Stomach (tissue), 9 donors: Measurements from ENCODE around the gene RAD23A. TPM values are rescaled to one million over a fixed set of nuclear protein-coding genes. Genes with fewer than 3 reads are reported as not detected.

ENCODE experiments used
- DNase-seq, 2 donors: peaks; one replicate each; pipeline versions ENCODE4 v3.0.0 to v3.0.0-alpha.2; 2013 to 2019
- H3K27ac ChIP-seq, 5 donors: fragments of 200-600 bp in 4 of 5; sonication (generic) in 4 of 5; one replicate each; pipeline ENCODE4 v1.5.1; 2013 to 2019; ENCODE audit warnings: mild to moderate bottlenecking in 1 of 5, moderate library complexity in 1 of 5
- H3K27me3 ChIP-seq, 3 donors: fragments of 200-600 bp; sonication (generic); one replicate each; pipeline ENCODE4 v1.5.1; 2017 to 2019; ENCODE audit warnings: mixed run types in 1 of 3
- H3K36me3 ChIP-seq, 4 donors: fragments of 200-600 bp; sonication (generic); 1 replicate in 3 of 4; 2 replicates in 1 of 4; pipeline ENCODE4 v1.5.1; 2016 to 2019
- H3K4me1 ChIP-seq, 4 donors: fragments of 200-600 bp; sonication (generic); one replicate each; pipeline ENCODE4 v1.5.1; 2016 to 2019
- H3K4me3 ChIP-seq, 4 donors: fragments of 200-600 bp; sonication (generic) in 3 of 4; one replicate each; pipeline ENCODE4 v1.5.1; 2016 to 2019; ENCODE audit warnings: mild to moderate bottlenecking in 1 of 4
- H3K9me3 ChIP-seq, 4 donors: fragments of 200-600 bp; sonication (generic); one replicate each; pipeline ENCODE4 v1.5.1; 2016 to 2019
- CTCF ChIP-seq, 7 experiments: fragments of 450-650 bp in 4 of 7; fragments of 200-600 bp in 3 of 7; sonication (generic) in 3 of 7; IDR thresholded peaks; one replicate each; pipeline ENCODE4 v1.5.1; 2016 to 2019; ENCODE audit warnings: antibody characterized with exemption in 7 of 7, control low read depth in 2 of 7, mild to moderate bottlenecking in 1 of 7
- EP300 ChIP-seq: sonication (generic); formaldehyde crosslinking; IDR thresholded peaks from one replicate; pipeline ENCODE4 v1.6.1; 2017; ENCODE audit warnings: antibody characterized with exemption
- POLR2A ChIP-seq, 4 donors: fragments of 450-650 bp; IDR thresholded peaks; one replicate each; pipeline ENCODE4 v1.6.1; 2016; ENCODE audit warnings: antibody characterized with exemption in 4 of 4, control low read depth in 2 of 4, mild to moderate bottlenecking in 1 of 4, moderate library complexity in 1 of 4
- POLR2AphosphoS5 ChIP-seq, 3 donors: sonication (generic); formaldehyde crosslinking; IDR thresholded peaks; one replicate each; pipeline ENCODE4 v1.6.1; 2016; ENCODE audit warnings: antibody characterized with exemption in 3 of 3
- WGBS, 5 donors: extraction: QIAGEN DNeasy Blood & Tissue Kit in 3 of 5; methylation state at CpG; one replicate each; pipeline versions ENCODE4 v1.1.5 to v1.1.7; 2013 to 2018; 5-methylcytosine and 5-hydroxymethylcytosine counted together
- intact Hi-C: fragments of 100-400 bp; cut with DNase I; formaldehyde crosslinking; loops from one replicate; pipeline ENCODE4 v1.15.1; 2023; ENCODE audit warnings: low total_unique reads
- polyA plus RNA-seq, 3 donors: library from polyadenylated mRNA; stranded (reverse); fragments of 200-250 nt; gene quantifications; one replicate each; pipeline ENCODE4 v1.2.3, GENCODE V29; 2013
- small RNA-seq, 4 donors: library from RNA; depleted of rRNA; stranded (forward); fragments of <200 nt; gene quantifications; one replicate each; pipeline ENCODE3, GENCODE V24; 2016
- total RNA-seq, 5 donors: library from RNA; depleted of rRNA; stranded (reverse); fragments of >200 nt; gene quantifications; one replicate each; pipeline versions ENCODE4 v1.1.0 to v1.2.3, GENCODE V29; 2014 to 2016
- donor health status: healthy with polysubstance abuse.
- donor health status: Bipolar disorder and iron deficiency.
- donor health status: healthy.

The RAD23A gene
- total and polyA plus RNA-seq, 8 donors, result 44.1 to 144 (median 104) TPM

- Histone ChIP-seq H3K4me1 (peaks cover 86 to 100% (median 99%) of the 10 kb centered on the region in 4 donors), H3K4me3 (peak overlapping the region; percentile 34 to 41 (median 40)), H3K9me3 (no peaks in the 10 kb centered on the region), H3K27me3 (no peaks in the 10 kb centered on the region), H3K36me3 (peaks cover 0 to 9% (median 8%) of the 10 kb centered on the region in 4 donors), H3K27ac (peak overlapping the region; percentile 90 to 94 (median 92))
- DNase-seq, result peak; percentile 73 to 92
- intact Hi-C loops, result no loop called here
- TF ChIP-seq CTCF (IDR thresholded peaks at IDR 0.05) (no peak), POLR2AphosphoS5 (IDR thresholded peaks at IDR 0.05) (peak in 1 of 3 donors; percentile 29)
- WGBS, 5 donors, result 17 to 36% (median 28%) methylated on average over 21 to 29 of the region's 29 CpGs
Observed at GRCh38 chr19:13002166-13002898, 56.7 kb downstream of the RAD23A start.

GRCh38 chr19:13003081-13003480 lies 57.4 kb downstream of the RAD23A start:
- Histone ChIP-seq H3K9me3 (no peaks in the 10 kb centered on the region), H3K27ac (peak overlapping the region; percentile 90 to 94 (median 92)), H3K36me3 (peaks cover 0 to 9% (median 8%) of the 10 kb centered on the region in 4 donors), H3K4me3 (peak overlapping the region in 3 of 4 donors; percentile 39 to 41 (median 40)), H3K27me3 (no peaks in the 10 kb centered on the region), H3K4me1 (peaks cover 87 to 100% (median 99%) of the 10 kb centered on the region in 4 donors)
- no peak for DNase-seq
- intact Hi-C loops, result no loop called here
- WGBS, 5 donors, result 29 to 62% (median 43%) methylated on average over 14 to 15 of the region's 15 CpGs
- TF ChIP-seq EP300, result no peak
- TF ChIP-seq CTCF (IDR thresholded peaks at IDR 0.05), result no peak
- TF ChIP-seq POLR2AphosphoS5 (IDR thresholded peaks at IDR 0.05), result no peak
- no peak for TF ChIP-seq POLR2A (IDR thresholded peaks at IDR 0.05)

Small RNA genes within 50 kb of the gene (small RNA-seq; reads per million reads assigned to genes)
- 0 to 0.10 (median 0) reads per million in 4 donors for gene MIR5695
- gene MIR6515, result 0 to 0.98 (median 0.48) reads per million in 4 donors

Other genes starting within 250 kb of the RAD23A start
- 10 to 100 TPM in 1 of 5 donors, 1 to 10 TPM in 3, under 1 TPM in 1; 0.29 to 10.9 (median 2.7) TPM for gene FBXW9, start 249.2 kb upstream of the RAD23A start, total RNA-seq
- gene FBXW9, start 249.2 kb upstream of the RAD23A start, polyA plus RNA-seq, result 1 to 10 TPM; 4.6 to 9.8 (median 5.8) TPM
- 100 to 1,000 TPM in 1 of 5 donors, 10 to 100 TPM in 4; 20.6 to 143 (median 59.8) TPM for gene TNPO2, start 221.9 kb upstream of the RAD23A start, total RNA-seq
- gene TNPO2, start 221.9 kb upstream of the RAD23A start, polyA plus RNA-seq, result 10 to 100 TPM; 13.7 to 18.5 (median 17.2) TPM
- gene TRIR, start 211.2 kb upstream of the RAD23A start, total RNA-seq, result 100 to 1,000 TPM; 104 to 687 (median 176) TPM
- 100 to 1,000 TPM; 341 to 367 (median 348) TPM for gene TRIR, start 211.2 kb upstream of the RAD23A start, polyA plus RNA-seq
- gene GET3, start 208.4 kb upstream of the RAD23A start, total RNA-seq, result 10 to 100 TPM in 3 of 5 donors, 1 to 10 TPM in 1, under 1 TPM in 1; 0.89 to 27.2 (median 15.5) TPM
- 10 to 100 TPM; 55.1 to 90.4 (median 75.5) TPM for gene GET3, start 208.4 kb upstream of the RAD23A start, polyA plus RNA-seq
- gene BEST2, start 194.1 kb upstream of the RAD23A start, total RNA-seq, result 100 to 1,000 TPM in 1 of 5 donors, not detected in 4; 165 TPM
- gene BEST2, start 194.1 kb upstream of the RAD23A start, polyA plus RNA-seq, result under 1 TPM in 1 of 3 donors, not detected in 2; 0.08 TPM
- 100 to 1,000 TPM in 3 of 5 donors, 10 to 100 TPM in 2; 33.0 to 797 (median 303) TPM for gene HOOK2, start 170.3 kb upstream of the RAD23A start, total RNA-seq
- gene HOOK2, start 170.3 kb upstream of the RAD23A start, polyA plus RNA-seq, result 10 to 100 TPM; 30.1 to 74.1 (median 66.7) TPM
- 100 to 1,000 TPM; 178 to 625 (median 336) TPM for gene JUNB, start 154.4 kb upstream of the RAD23A start, total RNA-seq
- 100 to 1,000 TPM; 128 to 152 (median 136) TPM for gene JUNB, start 154.4 kb upstream of the RAD23A start, polyA plus RNA-seq
- gene PRDX2, start 144.1 kb upstream of the RAD23A start, total RNA-seq, result 100 to 1,000 TPM; 118 to 284 (median 129) TPM
- 100 to 1,000 TPM; 213 to 257 (median 240) TPM for gene PRDX2, start 144.1 kb upstream of the RAD23A start, polyA plus RNA-seq
- not detected for gene THSD8, start 143.8 kb upstream of the RAD23A start, total RNA-seq
- gene THSD8, start 143.8 kb upstream of the RAD23A start, polyA plus RNA-seq, result 1 to 10 TPM; 2.9 to 8.3 (median 5.1) TPM
- gene RNASEH2A, start 139.3 kb upstream of the RAD23A start, total RNA-seq, result 10 to 100 TPM in 2 of 5 donors, 1 to 10 TPM in 2, under 1 TPM in 1; 0.45 to 36.2 (median 6.2) TPM
- gene RNASEH2A, start 139.3 kb upstream of the RAD23A start, polyA plus RNA-seq, result 10 to 100 TPM in 1 of 3 donors, 1 to 10 TPM in 2; 5.4 to 10.6 (median 6.4) TPM
- gene RTBDN, start 111.3 kb upstream of the RAD23A start, total RNA-seq, result not detected
- under 1 TPM in 1 of 3 donors, not detected in 2; 0.53 TPM for gene RTBDN, start 111.3 kb upstream of the RAD23A start, polyA plus RNA-seq
- 10 to 100 TPM in 1 of 5 donors, 1 to 10 TPM in 3, not detected in 1; 1.3 to 33.9 (median 5.9) TPM for gene MAST1, start 107.3 kb upstream of the RAD23A start, total RNA-seq
- 1 to 10 TPM in 1 of 3 donors, under 1 TPM in 2; 0.43 to 1.1 (median 0.56) TPM for gene MAST1, start 107.3 kb upstream of the RAD23A start, polyA plus RNA-seq
- gene DNASE2, start 64.4 kb upstream of the RAD23A start, total RNA-seq, result 10 to 100 TPM; 11.9 to 53.1 (median 30.4) TPM
- 10 to 100 TPM in 2 of 3 donors, 1 to 10 TPM in 1; 9.0 to 26.2 (median 20.3) TPM for gene DNASE2, start 64.4 kb upstream of the RAD23A start, polyA plus RNA-seq
- under 1 TPM in 1 of 5 donors, not detected in 4; 0.18 TPM for gene KLF1, start 58.7 kb upstream of the RAD23A start, total RNA-seq
- under 1 TPM in 2 of 3 donors, not detected in 1; 0.05 to 0.19 TPM for gene KLF1, start 58.7 kb upstream of the RAD23A start, polyA plus RNA-seq
- gene GCDH, start 54.7 kb upstream of the RAD23A start, total RNA-seq, result 10 to 100 TPM in 4 of 5 donors, not detected in 1; 17.5 to 30.8 (median 23.9) TPM
- 10 to 100 TPM; 21.6 to 26.6 (median 24.0) TPM for gene GCDH, start 54.7 kb upstream of the RAD23A start, polyA plus RNA-seq
- gene SYCE2, start 26.6 kb upstream of the RAD23A start, total RNA-seq, result not detected
- under 1 TPM in 1 of 3 donors, not detected in 2; 0.23 TPM for gene SYCE2, start 26.6 kb upstream of the RAD23A start, polyA plus RNA-seq
- 100 to 1,000 TPM in 1 of 5 donors, 10 to 100 TPM in 4; 27.2 to 125 (median 51.9) TPM for gene FARSA, start 12.2 kb upstream of the RAD23A start, total RNA-seq
- 10 to 100 TPM; 34.7 to 40.3 (median 39.4) TPM for gene FARSA, start 12.2 kb upstream of the RAD23A start, polyA plus RNA-seq
- 100 to 1,000 TPM; 337 to 947 (median 504) TPM for gene CALR, start 7.3 kb upstream of the RAD23A start, total RNA-seq
- 100 to 1,000 TPM in 2 of 3 donors, 10 to 100 TPM in 1; 71.2 to 236 (median 158) TPM for gene CALR, start 7.3 kb upstream of the RAD23A start, polyA plus RNA-seq
- gene GADD45GIP1, start 11.4 kb downstream of the RAD23A start, total RNA-seq, result 10 to 100 TPM in 4 of 5 donors, 1 to 10 TPM in 1; 1.8 to 93.3 (median 25.9) TPM
- 10 to 100 TPM; 59.0 to 75.4 (median 61.8) TPM for gene GADD45GIP1, start 11.4 kb downstream of the RAD23A start, polyA plus RNA-seq
- gene DAND5, start 23.7 kb downstream of the RAD23A start, total RNA-seq, result under 1 TPM in 1 of 5 donors, not detected in 4; 0.58 TPM
- under 1 TPM in 2 of 3 donors, not detected in 1; 0.12 to 0.13 TPM for gene DAND5, start 23.7 kb downstream of the RAD23A start, polyA plus RNA-seq
- gene NFIX, start 49.6 kb downstream of the RAD23A start, total RNA-seq, result 100 to 1,000 TPM in 1 of 5 donors, 10 to 100 TPM in 4; 14.0 to 183 (median 63.3) TPM
- 10 to 100 TPM; 11.5 to 45.0 (median 30.2) TPM for gene NFIX, start 49.6 kb downstream of the RAD23A start, polyA plus RNA-seq
- 10 to 100 TPM in 2 of 5 donors, 1 to 10 TPM in 2, not detected in 1; 1.3 to 19.3 (median 7.6) TPM for gene LYL1, start 157.0 kb downstream of the RAD23A start, total RNA-seq
- gene LYL1, start 157.0 kb downstream of the RAD23A start, polyA plus RNA-seq, result 1 to 10 TPM; 4.1 to 5.5 (median 5.0) TPM
- gene TRMT1, start 170.9 kb downstream of the RAD23A start, total RNA-seq, result 100 to 1,000 TPM in 1 of 5 donors, 10 to 100 TPM in 4; 29.6 to 373 (median 36.5) TPM
- gene TRMT1, start 170.9 kb downstream of the RAD23A start, polyA plus RNA-seq, result 10 to 100 TPM; 64.7 to 88.2 (median 77.9) TPM
- 100 to 1,000 TPM in 1 of 5 donors, 10 to 100 TPM in 4; 10.1 to 122 (median 26.3) TPM for gene NACC1, start 172.4 kb downstream of the RAD23A start, total RNA-seq
- 10 to 100 TPM in 1 of 3 donors, 1 to 10 TPM in 2; 6.9 to 26.2 (median 9.5) TPM for gene NACC1, start 172.4 kb downstream of the RAD23A start, polyA plus RNA-seq
- 100 to 1,000 TPM in 3 of 5 donors, 10 to 100 TPM in 2; 20.4 to 942 (median 117) TPM for gene STX10, start 204.5 kb downstream of the RAD23A start, total RNA-seq
- 100 to 1,000 TPM in 1 of 3 donors, 10 to 100 TPM in 2; 74.8 to 114 (median 94.7) TPM for gene STX10, start 204.5 kb downstream of the RAD23A start, polyA plus RNA-seq
- 100 to 1,000 TPM in 3 of 5 donors, 10 to 100 TPM in 2; 32.3 to 421 (median 150) TPM for gene IER2, start 204.5 kb downstream of the RAD23A start, total RNA-seq
- 10 to 100 TPM; 64.3 to 87.2 (median 64.6) TPM for gene IER2, start 204.5 kb downstream of the RAD23A start, polyA plus RNA-seq